ENCODE data around the gene NDUFAF4.
A peak's percentile ranks its signal among the peaks of the same experiment; 100 is the strongest.

NDUFAF4 gene

DNA sequence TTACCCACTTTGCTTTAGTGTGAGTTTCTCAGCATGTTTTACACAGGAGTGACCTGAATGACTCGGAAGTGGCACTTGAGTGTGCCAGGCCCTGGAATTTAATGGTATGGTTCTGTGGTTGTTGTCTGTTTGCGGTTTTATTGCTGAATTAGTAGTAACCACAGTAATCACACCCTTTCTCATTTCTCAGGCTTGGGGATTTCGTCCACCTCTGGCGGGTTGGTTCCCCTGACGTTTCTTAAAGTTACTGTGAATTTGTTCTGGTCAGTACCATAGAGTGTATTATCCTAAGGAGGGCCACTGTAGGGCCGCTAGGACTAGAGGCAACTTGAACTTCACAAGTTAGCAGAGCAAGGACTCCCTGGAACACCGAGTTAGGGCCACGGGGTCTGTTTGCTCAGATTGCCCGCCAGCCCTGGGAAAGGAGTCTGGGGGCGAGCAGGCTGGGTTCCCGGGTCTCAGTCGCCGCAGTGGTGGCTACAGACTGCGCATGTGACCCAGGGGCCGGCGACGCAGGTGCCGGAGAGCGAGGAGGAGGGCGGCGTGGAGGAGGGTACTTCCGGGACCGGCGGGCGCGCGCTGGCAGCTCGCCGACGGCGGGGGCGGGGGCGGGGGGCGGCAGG lies 26.3 kb upstream of the NDUFAF4 start:
- H3K79me2 ChIP-seq (ENCODE audit: insufficient read depth, low read depth): no peaks in the 10 kb centered on the region
- peaks cover 57% of the 10 kb centered on the region for H3K4me1 ChIP-seq (ENCODE audit: low read depth, poor library complexity, severe bottlenecking)
- H4K20me1 ChIP-seq (ENCODE audit: insufficient read depth): no peaks in the 10 kb centered on the region
- H3K9ac ChIP-seq: peak overlapping the region; percentile 91
- H3K27ac ChIP-seq: peak overlapping the region; percentile 100
- H3K4me3 ChIP-seq (IDR thresholded peaks at IDR 0.05; ENCODE audit: insufficient read depth, low read depth, low read length): no peak overlapping the region
- H2AFZ ChIP-seq (ENCODE audit: low read depth): peak overlapping the region; percentile 91
- H3K4me2 ChIP-seq: peak overlapping the region; percentile 76
- H3K27me3 ChIP-seq (ENCODE audit: insufficient read depth, low read depth): no peaks in the 10 kb centered on the region
- TF ChIP-seq, protein P1, sequence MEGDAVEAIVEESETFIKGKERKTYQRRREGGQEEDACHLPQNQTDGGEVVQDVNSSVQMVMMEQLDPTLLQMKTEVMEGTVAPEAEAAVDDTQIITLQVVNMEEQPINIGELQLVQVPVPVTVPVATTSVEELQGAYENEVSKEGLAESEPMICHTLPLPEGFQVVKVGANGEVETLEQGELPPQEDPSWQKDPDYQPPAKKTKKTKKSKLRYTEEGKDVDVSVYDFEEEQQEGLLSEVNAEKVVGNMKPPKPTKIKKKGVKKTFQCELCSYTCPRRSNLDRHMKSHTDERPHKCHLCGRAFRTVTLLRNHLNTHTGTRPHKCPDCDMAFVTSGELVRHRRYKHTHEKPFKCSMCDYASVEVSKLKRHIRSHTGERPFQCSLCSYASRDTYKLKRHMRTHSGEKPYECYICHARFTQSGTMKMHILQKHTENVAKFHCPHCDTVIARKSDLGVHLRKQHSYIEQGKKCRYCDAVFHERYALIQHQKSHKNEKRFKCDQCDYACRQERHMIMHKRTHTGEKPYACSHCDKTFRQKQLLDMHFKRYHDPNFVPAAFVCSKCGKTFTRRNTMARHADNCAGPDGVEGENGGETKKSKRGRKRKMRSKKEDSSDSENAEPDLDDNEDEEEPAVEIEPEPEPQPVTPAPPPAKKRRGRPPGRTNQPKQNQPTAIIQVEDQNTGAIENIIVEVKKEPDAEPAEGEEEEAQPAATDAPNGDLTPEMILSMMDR (conservative IDR thresholded peaks at IDR 0.05; ENCODE audit: low read depth, low read length): no peak
- H3K36me3 ChIP-seq (ENCODE audit: insufficient read depth): no peaks in the 10 kb centered on the region

- Histone ChIP-seq H2AFZ (ENCODE audit: low read depth) (peak overlapping the region; percentile 91), H4K20me1 (ENCODE audit: insufficient read depth) (no peaks in the 10 kb centered on the region), H3K79me2 (ENCODE audit: insufficient read depth, low read depth) (no peaks in the 10 kb centered on the region), H3K4me1 (ENCODE audit: low read depth, poor library complexity, severe bottlenecking) (peaks cover 57% of the 10 kb centered on the region), H3K36me3 (ENCODE audit: insufficient read depth) (no peaks in the 10 kb centered on the region), H3K4me3 (IDR thresholded peaks at IDR 0.05; ENCODE audit: insufficient read depth, low read depth, low read length) (no peak overlapping the region), H3K9ac (peak overlapping the region; percentile 91; the same call in 1 of the 2 replicates), H3K4me2 (peak overlapping the region; percentile 76), H3K27ac (peak overlapping the region; percentile 100), H3K27me3 (ENCODE audit: insufficient read depth, low read depth) (no peaks in the 10 kb centered on the region)
- TF ChIP-seq, protein P1 (conservative IDR thresholded peaks at IDR 0.05; ENCODE audit: low read depth, low read length): no peak
Measured at GRCh38 chr6:96923400-96923799, 25.7 kb upstream of the NDUFAF4 start.

DNA sequence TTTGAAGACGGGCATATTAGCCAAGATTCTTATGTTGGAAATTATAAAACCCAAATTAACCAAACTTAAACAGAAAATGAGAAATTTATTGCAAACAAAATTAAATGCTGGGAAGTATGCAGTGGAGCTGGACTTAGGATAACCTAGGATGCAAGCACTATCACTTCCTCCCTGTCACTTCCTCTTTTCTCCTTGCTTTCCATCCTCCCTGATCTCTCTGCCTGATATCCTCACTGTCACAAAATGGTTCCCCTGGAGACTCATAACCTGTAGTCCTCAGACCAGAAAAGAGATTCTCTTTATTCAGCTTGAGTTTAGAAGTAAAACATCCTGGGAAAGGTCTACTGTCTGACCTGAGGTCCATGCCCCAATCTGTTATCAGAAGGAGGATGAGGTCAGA lies 19.4 kb upstream of the NDUFAF4 start:
- H2AFZ ChIP-seq (ENCODE audit: low read depth): no peak overlapping the region

DNA sequence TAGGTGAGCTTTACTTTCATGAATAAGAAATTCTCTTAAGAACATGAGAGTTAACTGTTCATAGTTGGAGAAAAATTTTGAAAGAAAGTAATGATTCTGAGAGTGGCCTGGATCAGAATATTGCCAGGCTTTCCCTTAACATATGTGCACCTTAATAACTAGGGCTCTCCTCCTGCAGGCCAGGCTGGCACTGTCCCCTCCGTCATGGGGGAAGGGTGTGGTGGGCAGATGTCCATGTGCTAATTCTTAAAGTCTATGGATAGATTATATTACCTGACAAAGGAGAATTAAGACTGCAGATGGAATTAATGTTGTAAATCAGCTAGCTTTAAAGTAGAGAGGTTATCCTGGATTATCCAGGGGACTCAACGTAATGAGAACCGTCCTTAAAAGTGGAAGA lies 15.9 kb upstream of the NDUFAF4 start:
- no peaks in the 10 kb centered on the region for H3K27me3 ChIP-seq (ENCODE audit: insufficient read depth, low read depth)
- no peak overlapping the region for H3K4me2 ChIP-seq
- H3K4me1 ChIP-seq (ENCODE audit: low read depth, poor library complexity, severe bottlenecking): peaks cover 8% of the 10 kb centered on the region
- no peak overlapping the region for H3K27ac ChIP-seq
- H3K9ac ChIP-seq: no peak overlapping the region
- H4K20me1 ChIP-seq (ENCODE audit: insufficient read depth): no peaks in the 10 kb centered on the region
- no peak overlapping the region for H2AFZ ChIP-seq (ENCODE audit: low read depth)
- H3K36me3 ChIP-seq (ENCODE audit: insufficient read depth): no peaks in the 10 kb centered on the region
- no peaks in the 10 kb centered on the region for H3K79me2 ChIP-seq (ENCODE audit: insufficient read depth, low read depth)
- TF ChIP-seq, protein P1 (conservative IDR thresholded peaks at IDR 0.05; ENCODE audit: low read depth, low read length): no peak
- no peak overlapping the region for H3K4me3 ChIP-seq (IDR thresholded peaks at IDR 0.05; ENCODE audit: insufficient read depth, low read depth, low read length)

More for the DNA sequence above, 19.4 kb upstream of the NDUFAF4 start:
- H3K36me3 ChIP-seq (ENCODE audit: insufficient read depth): no peaks in the 10 kb centered on the region
- H3K4me2 ChIP-seq: no peak overlapping the region
- no peaks in the 10 kb centered on the region for H3K27me3 ChIP-seq (ENCODE audit: insufficient read depth, low read depth)
- no peak overlapping the region for H3K4me3 ChIP-seq (IDR thresholded peaks at IDR 0.05; ENCODE audit: insufficient read depth, low read depth, low read length)
- H3K4me1 ChIP-seq (ENCODE audit: low read depth, poor library complexity, severe bottlenecking): peaks cover 27% of the 10 kb centered on the region
- no peak overlapping the region for H3K9ac ChIP-seq
- no peaks in the 10 kb centered on the region for H3K79me2 ChIP-seq (ENCODE audit: insufficient read depth, low read depth)
- H3K27ac ChIP-seq: no peak overlapping the region
- no peaks in the 10 kb centered on the region for H4K20me1 ChIP-seq (ENCODE audit: insufficient read depth)
- TF ChIP-seq, protein P1 (conservative IDR thresholded peaks at IDR 0.05; ENCODE audit: low read depth, low read length): no peak
